HG03558 (cell line): Measurements from ENCODE around the gene PLXNA4.

Source experiments
- ATAC-seq: cut with Tn5 transposase; IDR thresholded peaks from one replicate; pipeline ENCODE4 v1.9.1; 2021; ENCODE audit warnings: moderate number of reproducible peaks; ENCODE audit not compliant: unreplicated experiment; ENCODE audit errors: extremely low read depth

PLXNA4 gene

GRCh38 chr7:132230462-132230861 is 345.8 kb downstream of the PLXNA4 start:
- no peak for ATAC-seq

DNA sequence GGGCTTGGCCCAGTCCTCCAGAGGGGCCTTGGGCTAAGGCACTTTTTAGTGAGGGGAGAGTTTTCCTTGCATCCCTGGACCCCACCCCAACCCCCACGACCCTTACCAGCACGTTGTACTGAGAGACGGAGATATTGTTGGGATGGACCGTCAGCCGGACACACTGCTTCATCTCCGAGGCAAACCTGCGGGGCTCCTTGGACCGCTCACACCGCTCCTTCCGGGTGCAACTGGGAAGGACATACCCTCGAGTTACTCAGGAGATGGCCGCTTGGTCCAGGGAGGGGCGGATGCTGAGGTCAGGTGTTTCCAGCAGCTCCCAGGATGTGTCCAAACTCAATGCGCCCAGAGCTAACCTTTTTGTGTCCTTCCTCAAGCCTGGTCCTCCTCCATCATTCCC is 348.0 kb downstream of the PLXNA4 start:
- no peak for ATAC-seq

DNA sequence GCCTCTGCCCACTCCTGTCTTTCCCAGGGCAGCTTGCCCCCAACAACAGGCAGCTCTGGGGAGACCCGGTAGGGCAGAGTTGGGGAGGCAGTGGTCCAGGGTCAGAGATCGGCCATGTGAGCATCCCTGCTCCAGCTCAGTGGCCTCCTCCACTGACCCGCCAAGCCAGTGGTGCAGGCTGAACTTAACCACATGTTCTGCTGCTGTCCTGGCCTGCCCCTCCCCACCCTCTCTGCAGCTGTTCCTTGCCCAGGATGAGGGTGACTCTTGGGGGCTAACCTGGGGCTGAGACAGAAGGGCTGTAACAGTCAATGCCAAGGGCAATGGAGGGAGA is 349.3 kb downstream of the PLXNA4 start:
- ATAC-seq, result no peak

DNA sequence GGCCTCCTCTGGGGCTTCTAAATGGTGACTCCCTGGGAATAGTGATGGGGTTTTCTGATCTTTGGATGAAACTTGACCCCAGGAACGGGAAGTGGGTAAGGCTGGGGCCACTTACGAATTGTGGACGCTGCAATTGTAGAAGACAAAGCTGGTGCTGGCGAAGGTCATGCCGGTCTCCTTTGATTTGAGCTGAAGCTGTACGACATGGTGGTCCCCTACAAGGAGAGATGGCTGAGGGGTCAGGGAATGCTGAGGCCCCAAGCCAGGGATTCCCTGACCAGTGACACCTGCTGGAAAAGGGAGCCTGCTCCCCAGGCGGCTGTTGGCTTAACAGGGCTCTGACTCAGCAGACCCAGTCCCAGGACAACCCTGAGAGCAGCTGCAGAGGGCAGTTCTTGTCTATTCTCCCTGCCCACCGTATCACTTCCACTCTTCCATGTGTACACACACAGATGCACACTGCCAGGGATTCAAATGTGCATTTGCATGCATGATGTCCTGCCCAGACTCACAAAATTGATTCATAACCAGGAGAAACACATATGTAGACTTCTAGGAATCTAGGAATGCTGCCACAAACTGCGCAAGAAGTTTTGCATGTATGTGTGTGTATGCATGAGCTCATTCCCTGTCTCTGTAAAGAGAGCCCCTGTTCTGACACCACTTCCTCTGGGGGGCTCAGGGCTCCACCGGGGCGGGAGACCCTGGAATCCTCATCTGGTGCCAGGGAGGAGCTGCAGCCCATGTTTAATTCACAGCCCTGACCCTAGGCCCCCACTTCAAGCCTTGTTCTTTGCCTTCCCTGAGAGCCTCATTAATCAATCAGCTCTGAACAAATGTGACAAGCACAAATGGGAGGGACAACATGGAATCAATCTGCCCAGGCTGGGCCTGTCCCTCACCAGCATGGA is 350.0 kb downstream of the PLXNA4 start:
- no peak for ATAC-seq

DNA sequence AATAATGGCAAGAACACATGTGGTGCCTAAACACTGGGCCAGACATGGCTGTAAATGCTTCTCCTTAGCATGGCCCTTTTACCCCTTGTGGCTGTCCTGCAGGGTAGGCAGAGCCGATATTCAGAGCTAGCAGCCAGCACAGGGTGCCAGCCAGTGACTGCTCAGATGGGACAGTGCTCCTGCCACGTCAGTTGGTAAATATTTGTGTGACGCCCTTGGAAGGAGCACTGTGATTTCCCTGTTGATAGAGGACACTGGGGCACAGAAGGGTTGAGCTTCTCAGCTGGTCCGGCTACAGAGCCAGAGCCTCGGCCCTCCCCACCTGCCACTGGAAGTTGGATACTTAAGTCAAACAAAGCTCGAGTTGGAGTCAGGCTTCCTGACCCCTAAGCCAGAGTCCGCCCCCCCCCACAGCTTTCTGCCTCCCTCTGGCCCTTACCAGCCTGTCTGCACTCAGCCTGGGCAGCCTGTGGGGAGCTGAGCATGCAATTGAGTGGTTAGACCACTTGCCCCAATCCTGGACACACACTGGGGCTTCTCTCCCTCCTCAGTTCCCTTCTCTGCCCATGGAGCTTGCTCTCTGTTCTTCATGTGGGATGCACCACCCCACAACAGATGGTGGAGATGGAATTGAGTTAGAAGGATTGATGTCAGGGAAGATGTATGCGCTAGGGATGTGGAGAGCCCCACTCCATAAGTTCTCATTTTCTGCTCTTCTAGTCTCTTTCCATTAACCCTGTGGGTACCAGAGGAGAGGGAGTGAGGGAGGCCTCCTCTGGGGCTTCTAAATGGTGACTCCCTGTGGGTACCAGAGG is 350.8 kb downstream of the PLXNA4 start:
- ATAC-seq, result no peak

DNA sequence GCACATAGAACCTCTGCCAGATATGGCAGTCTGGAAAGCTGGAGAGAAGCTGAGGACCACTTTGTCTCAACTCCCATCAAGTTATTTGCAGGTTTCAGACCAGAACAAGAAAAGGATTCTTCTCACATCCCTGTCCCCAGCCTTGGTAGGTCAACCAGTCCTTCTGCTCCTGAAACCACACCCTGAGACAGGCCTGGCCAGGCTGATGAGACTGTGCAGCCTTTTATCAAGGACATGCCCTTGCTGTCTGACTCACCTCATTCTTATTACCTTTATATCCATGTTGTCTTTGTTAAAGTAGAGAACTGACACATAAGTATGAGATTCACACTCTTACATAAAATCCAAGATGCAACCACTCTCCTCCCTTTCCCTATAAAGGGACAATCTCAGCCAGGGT is 354.9 kb downstream of the PLXNA4 start:
- ATAC-seq, result no peak

GRCh38 chr7:132220060-132220459 is 356.2 kb downstream of the PLXNA4 start:
- ATAC-seq, result no peak

- no peak for ATAC-seq
Measured at GRCh38 chr7:132218876-132219275, 357.4 kb downstream of the PLXNA4 start.

- ATAC-seq, result no peak
Measured at GRCh38 chr7:132216847-132217525, 359.3 kb downstream of the PLXNA4 start.

DNA sequence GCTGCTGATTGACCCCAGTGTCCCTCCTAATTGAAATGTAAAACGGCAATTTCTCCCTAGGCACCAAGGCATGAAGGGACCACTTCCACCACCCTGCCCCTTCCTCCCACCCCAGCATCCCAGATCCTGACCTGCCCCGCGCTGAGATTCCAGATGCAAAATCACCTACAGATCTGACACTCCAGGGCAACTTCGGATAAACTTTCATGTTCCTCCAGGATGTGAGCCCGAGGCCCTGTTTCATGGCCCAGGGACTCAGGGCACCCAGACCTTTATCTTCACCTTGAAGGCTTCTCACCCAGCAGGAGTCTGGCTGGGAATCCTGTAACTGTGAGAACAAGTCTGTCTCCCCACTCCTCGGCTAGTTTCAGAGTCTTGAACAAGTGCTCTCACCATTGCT is 361.8 kb downstream of the PLXNA4 start:
- ATAC-seq, result no peak

DNA sequence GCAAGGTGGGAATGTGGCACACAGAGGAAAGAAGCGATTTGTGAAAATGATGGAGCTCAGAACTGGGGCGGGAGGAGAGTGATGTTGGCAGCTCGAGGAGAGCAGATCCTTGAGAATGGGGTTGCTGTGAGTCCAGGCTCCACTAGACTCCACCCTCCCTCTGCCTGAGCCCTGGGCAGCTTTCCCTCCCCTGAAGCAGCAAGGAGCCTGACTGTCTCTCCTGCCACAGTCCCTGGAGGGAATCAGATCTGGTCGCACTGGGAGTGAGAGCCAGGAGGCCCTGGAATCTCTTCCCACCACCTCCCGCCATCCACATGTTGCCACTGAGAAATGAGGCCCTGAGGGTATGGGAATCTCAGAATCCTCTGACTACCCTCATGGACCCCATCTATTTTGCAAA is 362.7 kb downstream of the PLXNA4 start:
- no peak for ATAC-seq

- no peak for ATAC-seq
Measured at GRCh38 chr7:132211971-132212370, 364.3 kb downstream of the PLXNA4 start.

DNA sequence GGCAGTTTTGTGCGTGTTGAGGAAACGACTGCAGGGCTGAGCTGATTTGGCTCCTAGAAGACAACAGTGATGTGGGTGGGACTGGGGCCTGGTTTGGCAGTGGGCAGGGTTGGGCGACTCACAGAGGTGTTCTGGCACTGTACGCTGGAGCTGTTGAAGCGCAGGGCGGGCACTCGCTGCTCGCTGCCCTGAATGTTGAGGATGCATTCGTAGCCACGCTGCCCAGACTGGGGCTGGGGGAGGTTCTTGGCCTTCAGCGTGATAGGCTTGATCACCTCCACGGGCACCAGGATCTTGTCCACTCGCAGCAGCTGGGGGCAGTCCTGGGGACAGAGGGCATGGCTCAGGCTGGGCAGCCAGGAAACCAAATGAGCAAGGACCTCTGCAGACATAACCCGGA is 365.4 kb downstream of the PLXNA4 start:
- no peak for ATAC-seq

DNA sequence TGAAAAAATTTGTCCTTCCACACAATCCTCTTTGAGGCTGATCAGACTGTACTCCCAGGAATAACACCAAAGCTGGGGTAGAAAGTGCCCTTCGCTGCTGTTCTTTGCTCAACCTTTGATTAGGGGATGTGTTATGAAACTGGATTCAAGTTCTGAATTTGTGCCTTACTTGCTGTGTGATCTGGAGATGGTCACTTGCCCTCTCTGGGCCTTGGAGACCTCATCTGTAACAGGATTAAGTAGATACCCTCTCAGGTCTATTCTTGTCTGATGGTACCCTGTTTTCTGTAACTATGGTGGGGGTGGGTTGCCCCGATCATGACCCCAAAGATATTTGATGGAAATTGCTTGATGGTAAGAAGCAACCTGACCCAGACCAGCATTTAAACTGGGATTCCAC is 368.5 kb downstream of the PLXNA4 start:
- ATAC-seq, result no peak

DNA sequence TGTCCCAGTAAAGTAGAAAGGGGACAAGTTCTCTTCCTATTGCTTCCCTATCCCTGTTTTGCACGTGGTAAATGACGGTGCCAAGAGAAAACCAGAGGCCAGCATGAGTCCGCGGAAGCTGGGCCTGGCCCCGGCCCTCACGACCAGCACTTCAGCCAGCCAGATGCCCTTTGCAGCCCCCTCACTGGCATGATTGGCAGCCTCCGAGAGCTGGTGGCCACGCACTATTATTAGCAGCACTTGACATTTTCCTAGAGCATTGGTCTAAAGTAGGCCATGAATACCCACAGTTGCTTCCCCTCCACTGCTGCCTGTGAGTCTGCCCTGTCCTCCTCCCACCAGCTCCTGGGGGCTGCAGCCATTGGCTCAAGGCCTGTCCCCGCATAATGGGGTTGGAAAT is 369.1 kb downstream of the PLXNA4 start:
- no peak for ATAC-seq

DNA sequence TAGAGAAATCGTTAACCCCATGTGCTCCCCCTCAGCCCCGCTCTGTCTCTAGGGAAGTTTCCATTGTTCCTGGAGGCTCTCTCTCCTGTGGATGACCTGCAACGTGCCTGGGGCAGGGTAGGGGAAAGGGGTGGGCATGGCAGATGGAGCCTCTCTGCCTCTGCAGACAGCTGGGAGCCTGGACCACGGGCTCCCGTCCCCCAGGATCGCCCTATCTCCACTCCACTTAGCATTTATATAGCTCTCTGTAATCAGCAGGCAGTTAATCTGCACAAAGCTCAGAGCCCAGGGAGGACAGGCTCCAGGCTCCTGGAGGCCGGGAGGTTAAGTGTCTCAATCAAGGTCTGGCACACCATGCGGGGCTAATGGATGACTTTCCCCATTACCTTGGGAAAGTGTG is 369.7 kb downstream of the PLXNA4 start:
- no peak for ATAC-seq

- ATAC-seq, result no peak
Measured at GRCh38 chr7:132205509-132205908, 370.8 kb downstream of the PLXNA4 start.

DNA sequence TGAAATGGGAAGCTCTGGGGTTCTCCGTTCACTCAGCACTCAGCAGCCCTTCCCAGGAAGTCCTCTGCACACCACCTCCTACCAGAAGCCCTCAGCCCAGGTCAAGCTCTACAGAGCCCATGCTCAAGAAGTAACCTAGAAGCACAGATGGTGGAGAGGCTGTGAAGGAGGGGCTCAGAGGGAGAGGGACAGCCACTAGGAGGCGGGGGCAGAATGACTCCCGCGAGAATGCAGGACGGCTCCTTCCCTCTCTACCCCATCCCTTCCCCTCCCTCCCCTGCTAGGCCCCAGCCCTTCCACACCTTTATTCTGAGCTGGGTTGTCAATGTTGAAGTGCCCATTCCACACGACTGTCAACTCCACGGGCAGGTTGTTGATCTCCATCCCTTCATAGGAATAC is 373.2 kb downstream of the PLXNA4 start:
- no peak for ATAC-seq

GRCh38 chr7:132202541-132202940 is 373.7 kb downstream of the PLXNA4 start:
- no peak for ATAC-seq

- no peak for ATAC-seq
Measured at GRCh38 chr7:132200141-132200540, 376.1 kb downstream of the PLXNA4 start.

- no peak for ATAC-seq
Measured at GRCh38 chr7:132199626-132200025, 376.6 kb downstream of the PLXNA4 start.
